Effector memory CD8-positive, alpha-beta T cell (primary cell): ENCODE measurements around the gene FKBP11.

ENCODE experiments used
- ATAC-seq: fragments of 150-1000 bp; cut with Tn5 transposase; replicated peaks from 2 replicates; pipeline ENCODE4 v1.10.0; 2021; ENCODE audit warnings: mild to moderate bottlenecking, moderate library complexity
- DNase-seq, 3 experiments: peaks; one replicate each; pipeline ENCODE4 v3.0.0; 2021
- H3K27ac Mint-ChIP-seq, 2 donors: one replicate each; pipeline ENCODE4 v1.8.0; 2022; ENCODE audit warnings: mild to moderate bottlenecking in 2 of 2, mixed read lengths in 2 of 2, moderate library complexity in 2 of 2
- H3K27me3 Mint-ChIP-seq, 2 donors: one replicate each; pipeline ENCODE4 v1.8.0; 2022; ENCODE audit warnings: mixed read lengths in 2 of 2
- H3K36me3 Mint-ChIP-seq: one replicate; pipeline ENCODE4 v1.8.0; 2022; ENCODE audit warnings: mild to moderate bottlenecking, moderate library complexity, mixed read lengths; ENCODE audit not compliant: insufficient read depth
- H3K4me1 Mint-ChIP-seq, 2 donors: one replicate each; pipeline ENCODE4 v1.8.0; 2022; ENCODE audit warnings: low read depth in 2 of 2, mixed read lengths in 2 of 2
- H3K4me3 Mint-ChIP-seq, 2 donors: one replicate each; pipeline ENCODE4 v1.8.0; 2022; ENCODE audit warnings: mild to moderate bottlenecking in 2 of 2, mixed read lengths in 2 of 2, moderate library complexity in 2 of 2
- H3K9me3 Mint-ChIP-seq, 2 donors: one replicate each; pipeline ENCODE4 v1.8.0; 2022; ENCODE audit warnings: mixed read lengths in 2 of 2

Gene FKBP11

DNA sequence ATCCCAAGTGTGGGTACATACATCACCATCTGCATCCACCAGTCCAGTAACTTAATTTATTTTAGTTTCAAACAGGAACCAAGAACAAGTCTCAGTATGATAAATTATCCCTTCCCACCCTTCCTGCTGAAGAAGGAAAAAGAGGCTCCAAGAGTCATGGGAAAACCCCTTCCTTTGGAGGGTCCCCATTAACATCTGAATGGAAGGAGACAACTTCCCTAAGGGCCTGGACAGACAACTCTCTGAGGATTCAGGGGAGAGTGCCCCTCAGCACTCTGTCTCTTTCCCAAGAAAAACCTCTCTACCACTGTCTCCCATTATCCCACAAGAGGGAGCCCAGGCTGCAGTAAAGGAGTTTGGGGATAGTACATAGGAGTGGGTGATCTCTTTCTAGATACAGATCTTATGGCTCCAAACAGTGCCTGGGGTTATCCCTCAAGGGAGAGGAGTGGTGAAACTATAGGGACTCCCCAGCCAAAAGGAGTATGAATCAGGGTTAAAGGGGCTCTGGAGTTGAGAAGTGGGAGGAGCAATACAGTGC lies 40.1 kb upstream of the FKBP11 start:
- Mint-ChIP-seq H3K4me3 (no peak overlapping the region), H3K27me3 (peaks cover 7 to 11% of the 10 kb centered on the region in 2 donors), H3K36me3 (no peaks in the 10 kb centered on the region), H3K4me1 (peaks cover 0 to 5% of the 10 kb centered on the region in 2 donors), H3K27ac (peak overlapping the region in 1 of 2 donors; percentile 42), H3K9me3 (no peaks in the 10 kb centered on the region)
- DNase-seq: no peak
- no peak for ATAC-seq

DNA sequence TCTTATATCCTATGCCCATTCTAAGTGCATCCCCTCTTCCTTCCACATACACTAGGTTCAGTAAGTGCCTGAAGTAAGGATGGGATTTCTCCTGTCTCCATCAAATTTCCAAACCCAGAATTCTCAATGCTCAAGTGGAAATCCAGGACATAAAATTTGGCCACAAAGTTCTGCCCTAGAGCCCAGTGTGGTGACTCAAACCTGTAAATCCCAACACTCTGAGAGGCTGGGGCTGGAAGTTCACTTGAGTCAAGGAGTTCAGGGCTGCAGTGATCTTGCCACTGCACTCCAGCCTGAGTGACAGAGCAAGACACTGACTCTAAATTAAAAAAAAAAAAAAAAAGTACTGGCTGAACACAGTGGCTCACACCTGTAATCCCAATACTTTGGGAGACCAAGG lies 36.5 kb upstream of the FKBP11 start:
- ATAC-seq (no peak), DNase-seq (no peak)
- H3K4me3 Mint-ChIP-seq: no peak overlapping the region
- no peak overlapping the region for H3K27ac Mint-ChIP-seq
- H3K27me3 Mint-ChIP-seq: peaks cover 6 to 17% of the 10 kb centered on the region in 2 donors
- peaks cover 11% of the 10 kb centered on the region for H3K36me3 Mint-ChIP-seq
- peaks cover 11 to 13% of the 10 kb centered on the region in 2 donors for H3K4me1 Mint-ChIP-seq
- no peaks in the 10 kb centered on the region for H3K9me3 Mint-ChIP-seq

- Mint-ChIP-seq H3K4me1 (peaks cover 16 to 17% of the 10 kb centered on the region in 2 donors), H3K27me3 (peaks cover 6 to 17% of the 10 kb centered on the region in 2 donors), H3K27ac (no peak overlapping the region), H3K36me3 (peaks cover 11% of the 10 kb centered on the region), H3K9me3 (no peaks in the 10 kb centered on the region), H3K4me3 (no peak overlapping the region)
- ATAC-seq: no peak
- DNase-seq: no peak
These were observed 36.0 kb upstream of the FKBP11 start for GRCh38 chr12:48961331-48961730.

DNA sequence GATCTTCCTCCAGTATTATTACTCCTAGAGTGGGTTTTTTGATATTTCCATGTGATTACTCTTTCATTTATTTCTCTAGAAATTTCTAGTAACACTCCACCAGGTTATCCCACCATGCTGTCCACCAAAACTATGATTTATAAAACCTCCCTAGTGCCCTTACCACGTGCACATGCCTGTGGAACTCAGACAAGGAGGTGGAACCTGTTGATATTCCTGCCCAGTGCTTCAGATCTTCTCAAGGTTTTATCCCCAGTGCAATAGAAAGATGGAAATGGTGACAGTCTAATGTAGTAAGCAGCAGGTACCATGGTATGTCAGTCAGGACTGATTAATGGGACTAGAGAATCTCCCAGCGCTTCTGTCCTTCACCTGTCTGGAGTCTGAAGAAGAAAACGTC lies 35.5 kb upstream of the FKBP11 start:
- no peaks in the 10 kb centered on the region for H3K9me3 Mint-ChIP-seq
- H3K4me1 Mint-ChIP-seq: peaks cover 21 to 22% of the 10 kb centered on the region in 2 donors
- no peak overlapping the region for H3K27ac Mint-ChIP-seq

DNA sequence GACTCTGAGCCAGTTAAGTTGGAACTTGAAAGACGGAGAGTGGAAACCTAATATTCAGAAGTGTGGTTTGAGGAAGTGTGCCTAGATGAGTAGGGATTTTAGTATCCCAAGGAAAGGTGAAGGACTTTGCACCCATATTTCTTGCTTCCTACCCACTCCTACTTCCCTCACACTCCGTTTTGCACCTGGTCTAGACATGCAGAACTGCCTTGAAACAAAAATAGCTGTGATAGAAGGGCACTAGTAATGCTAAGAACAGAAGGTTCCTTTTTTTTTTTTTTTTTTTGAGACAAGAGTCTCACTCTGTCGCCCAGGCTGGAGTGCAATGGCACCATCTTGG lies 32.7 kb upstream of the FKBP11 start:
- Mint-ChIP-seq H3K4me1 (peaks cover 39 to 43% of the 10 kb centered on the region in 2 donors), H3K27ac (peak overlapping the region; percentile 95 to 96), H3K27me3 (peaks cover 6 to 17% of the 10 kb centered on the region in 2 donors), H3K4me3 (peak overlapping the region; percentile 97 to 99), H3K9me3 (no peaks in the 10 kb centered on the region), H3K36me3 (peaks cover 11% of the 10 kb centered on the region)
- no peak for DNase-seq
- ATAC-seq: no peak

More for the DNA sequence above, 35.5 kb upstream of the FKBP11 start:
- Mint-ChIP-seq H3K36me3 (peaks cover 11% of the 10 kb centered on the region), H3K27me3 (peaks cover 6 to 17% of the 10 kb centered on the region in 2 donors), H3K4me3 (no peak overlapping the region)
- ATAC-seq: no peak
- no peak for DNase-seq

GRCh38 chr12:48957141-48958048 lies 32.1 kb upstream of the FKBP11 start, which contains the start of gene ARF3:
TSS of gene ARF3 (minus strand) at chr12:48957487. CDS start at chr12:48941095, 16,392 bp downstream.
- Mint-ChIP-seq H3K9me3 (no peaks in the 10 kb centered on the region), H3K27ac (peak within 1 kb of the TSS; percentile 95 to 96), H3K27me3 (peaks cover 6 to 17% of the 10 kb centered on the region in 2 donors), H3K4me1 (peaks cover 40 to 49% of the 10 kb centered on the region in 2 donors), H3K36me3 (peaks cover 11% of the 10 kb centered on the region), H3K4me3 (peak within 1 kb of the TSS; percentile 97 to 99)
- DNase-seq (peak; percentile 86 to 88 (median 88)), ATAC-seq (peak; percentile 92)

DNA sequence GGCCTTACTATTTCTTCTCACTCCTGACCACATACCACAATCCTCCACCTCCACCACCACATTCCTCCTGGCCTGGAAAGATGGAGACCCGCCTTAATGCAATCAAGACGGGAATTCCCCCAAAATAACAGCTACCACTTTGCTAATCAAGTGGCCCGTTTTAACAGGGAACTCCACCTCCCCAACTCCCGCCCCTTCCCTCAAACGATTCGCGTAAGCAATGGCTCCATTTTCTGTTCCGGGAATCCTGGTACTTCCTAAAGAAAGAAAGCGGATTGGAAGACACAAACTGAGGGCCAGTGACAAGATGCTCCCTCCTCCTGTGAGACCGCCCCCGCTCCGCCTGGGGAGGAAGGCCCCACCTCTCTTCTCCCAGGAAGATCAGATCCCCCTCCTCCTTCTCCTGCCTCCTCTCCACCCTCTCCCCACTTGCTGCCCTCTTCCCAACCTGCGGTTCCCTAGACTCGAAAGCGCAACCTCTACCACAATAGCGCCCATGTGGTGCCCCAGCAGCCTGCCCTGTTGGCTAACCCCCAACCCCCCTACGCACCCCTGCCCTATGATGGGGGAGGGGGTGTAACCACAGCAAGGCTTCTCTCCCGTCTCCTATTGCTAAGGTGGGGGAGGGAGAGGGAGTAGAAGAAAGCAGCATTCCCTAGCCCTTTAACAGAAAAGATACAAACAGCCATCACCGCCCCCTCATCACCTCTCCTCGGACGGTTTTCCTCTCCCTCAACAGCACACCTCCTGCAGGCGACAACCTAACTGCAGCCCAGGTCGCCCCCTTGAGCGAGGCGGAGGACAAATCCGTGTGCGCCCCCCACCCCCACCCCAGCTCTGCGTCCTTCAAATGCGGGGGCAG lies 31.2 kb upstream of the FKBP11 start:
- peak; percentile 37 for ATAC-seq
- Mint-ChIP-seq H3K4me3 (peak overlapping the region; percentile 97 to 99), H3K36me3 (peaks cover 11% of the 10 kb centered on the region), H3K27me3 (peaks cover 6 to 17% of the 10 kb centered on the region in 2 donors), H3K9me3 (no peaks in the 10 kb centered on the region), H3K27ac (peak overlapping the region; percentile 95 to 96), H3K4me1 (peaks cover 40 to 52% of the 10 kb centered on the region in 2 donors)
- no peak for DNase-seq

DNA sequence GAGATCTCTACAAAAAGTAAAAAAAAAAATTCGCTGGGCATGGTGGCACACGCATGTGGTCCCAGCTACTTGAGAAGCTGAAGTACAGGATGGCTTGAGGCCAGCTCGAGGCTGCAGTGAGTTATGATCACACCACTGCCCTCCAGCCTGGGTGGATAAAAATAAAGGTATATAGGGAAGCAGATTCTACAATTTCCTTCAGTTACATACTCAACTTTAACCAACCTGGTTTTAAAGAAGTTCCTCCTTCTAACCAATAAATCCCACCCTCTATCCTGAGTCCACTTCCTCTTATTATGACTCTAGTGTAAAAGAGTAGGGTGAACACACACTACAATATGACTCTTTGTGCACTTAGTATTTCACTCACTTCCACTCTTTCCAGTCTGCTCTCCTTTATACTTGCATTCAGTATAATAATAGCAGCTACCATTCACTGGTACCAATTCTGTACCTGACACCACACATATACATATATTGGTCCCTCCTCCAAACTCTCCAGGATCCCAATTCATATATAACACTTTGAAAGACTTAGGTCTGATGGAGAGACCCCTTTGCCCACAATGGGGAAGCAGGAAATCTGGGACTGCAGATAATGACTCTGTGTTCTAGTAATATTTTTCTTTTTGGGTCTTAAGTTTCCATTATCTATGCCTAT lies 29.7 kb upstream of the FKBP11 start:
- peaks cover 0 to 8% of the 10 kb centered on the region in 2 donors for H3K27me3 Mint-ChIP-seq
- peaks cover 11% of the 10 kb centered on the region for H3K36me3 Mint-ChIP-seq
- H3K27ac Mint-ChIP-seq: peak overlapping the region in 1 of 2 donors; percentile 81
- peaks cover 40 to 52% of the 10 kb centered on the region in 2 donors for H3K4me1 Mint-ChIP-seq
- H3K9me3 Mint-ChIP-seq: no peaks in the 10 kb centered on the region
- ATAC-seq: no peak
- DNase-seq: no peak
- peak overlapping the region; percentile 18 to 99 for H3K4me3 Mint-ChIP-seq

GRCh38 chr12:48954061-48954460 lies 28.8 kb upstream of the FKBP11 start:
- no peaks in the 10 kb centered on the region for H3K9me3 Mint-ChIP-seq
- ATAC-seq (no peak), DNase-seq (no peak)
- H3K4me3 Mint-ChIP-seq: no peak overlapping the region
- peak overlapping the region; percentile 59 to 81 for H3K27ac Mint-ChIP-seq
- H3K27me3 Mint-ChIP-seq: peaks cover 0 to 1% of the 10 kb centered on the region in 2 donors
- H3K4me1 Mint-ChIP-seq: peaks cover 40 to 52% of the 10 kb centered on the region in 2 donors
- peaks cover 11% of the 10 kb centered on the region for H3K36me3 Mint-ChIP-seq

GRCh38 chr12:48952691-48953090 lies 27.4 kb upstream of the FKBP11 start:
- ATAC-seq (no peak), DNase-seq (no peak)
- no peak overlapping the region for H3K27ac Mint-ChIP-seq
- H3K4me3 Mint-ChIP-seq: no peak overlapping the region
- no peaks in the 10 kb centered on the region for H3K9me3 Mint-ChIP-seq
- H3K27me3 Mint-ChIP-seq: no peaks in the 10 kb centered on the region
- H3K4me1 Mint-ChIP-seq: peaks cover 44 to 53% of the 10 kb centered on the region in 2 donors
- H3K36me3 Mint-ChIP-seq: peaks cover 10% of the 10 kb centered on the region

- no peak for ATAC-seq
- DNase-seq: no peak
- Mint-ChIP-seq H3K36me3 (peaks cover 9% of the 10 kb centered on the region), H3K4me3 (no peak overlapping the region), H3K9me3 (no peaks in the 10 kb centered on the region), H3K27me3 (no peaks in the 10 kb centered on the region), H3K27ac (no peak overlapping the region), H3K4me1 (peaks cover 21 to 25% of the 10 kb centered on the region in 2 donors)
These were observed 22.4 kb upstream of the FKBP11 start for GRCh38 chr12:48947727-48948126.

DNA sequence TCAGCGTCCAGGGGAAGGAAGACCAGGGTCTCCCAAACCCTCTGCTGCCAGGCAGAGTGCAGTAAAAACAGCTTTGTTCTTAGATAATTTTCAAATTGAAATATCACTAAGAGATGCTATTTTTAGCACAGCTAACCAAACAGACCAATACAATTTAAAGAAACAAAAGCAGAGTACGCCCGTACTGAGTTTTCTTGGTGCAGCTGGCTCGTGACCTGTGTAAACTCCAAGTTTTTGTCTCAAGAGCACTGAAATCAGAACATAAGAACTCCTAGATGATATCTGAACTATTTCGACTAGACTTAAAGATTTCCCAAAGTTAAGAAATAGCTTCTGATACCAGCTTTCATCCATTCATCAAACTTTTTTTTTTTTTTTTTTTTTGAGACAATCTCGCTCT lies 21.7 kb upstream of the FKBP11 start:
- peak overlapping the region; percentile 27 to 41 for H3K27ac Mint-ChIP-seq
- no peaks in the 10 kb centered on the region for H3K9me3 Mint-ChIP-seq
- peaks cover 9% of the 10 kb centered on the region for H3K36me3 Mint-ChIP-seq
- H3K27me3 Mint-ChIP-seq: no peaks in the 10 kb centered on the region
- no peak for DNase-seq
- H3K4me1 Mint-ChIP-seq: peaks cover 19 to 20% of the 10 kb centered on the region in 2 donors
- ATAC-seq: no peak
- no peak overlapping the region for H3K4me3 Mint-ChIP-seq

- Mint-ChIP-seq H3K4me1 (peaks cover 19 to 20% of the 10 kb centered on the region in 2 donors), H3K27ac (peak overlapping the region in 1 of 2 donors; percentile 41), H3K36me3 (peaks cover 14% of the 10 kb centered on the region), H3K27me3 (no peaks in the 10 kb centered on the region), H3K9me3 (no peaks in the 10 kb centered on the region), H3K4me3 (no peak overlapping the region)
- ATAC-seq (no peak), DNase-seq (no peak)
These were observed 20.9 kb upstream of the FKBP11 start for GRCh38 chr12:48946205-48946604.
